ENCODE data around the gene RAB27B.
A peak's percentile ranks its signal among the peaks of the same experiment; 100 is the strongest.
"Not testable (repeated sequence)": the region's sequence is repeated elsewhere in the genome, so short reads cannot be mapped to it uniquely, and the experiment has no call there.

Gene RAB27B, protein sequence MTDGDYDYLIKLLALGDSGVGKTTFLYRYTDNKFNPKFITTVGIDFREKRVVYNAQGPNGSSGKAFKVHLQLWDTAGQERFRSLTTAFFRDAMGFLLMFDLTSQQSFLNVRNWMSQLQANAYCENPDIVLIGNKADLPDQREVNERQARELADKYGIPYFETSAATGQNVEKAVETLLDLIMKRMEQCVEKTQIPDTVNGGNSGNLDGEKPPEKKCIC

DNA sequence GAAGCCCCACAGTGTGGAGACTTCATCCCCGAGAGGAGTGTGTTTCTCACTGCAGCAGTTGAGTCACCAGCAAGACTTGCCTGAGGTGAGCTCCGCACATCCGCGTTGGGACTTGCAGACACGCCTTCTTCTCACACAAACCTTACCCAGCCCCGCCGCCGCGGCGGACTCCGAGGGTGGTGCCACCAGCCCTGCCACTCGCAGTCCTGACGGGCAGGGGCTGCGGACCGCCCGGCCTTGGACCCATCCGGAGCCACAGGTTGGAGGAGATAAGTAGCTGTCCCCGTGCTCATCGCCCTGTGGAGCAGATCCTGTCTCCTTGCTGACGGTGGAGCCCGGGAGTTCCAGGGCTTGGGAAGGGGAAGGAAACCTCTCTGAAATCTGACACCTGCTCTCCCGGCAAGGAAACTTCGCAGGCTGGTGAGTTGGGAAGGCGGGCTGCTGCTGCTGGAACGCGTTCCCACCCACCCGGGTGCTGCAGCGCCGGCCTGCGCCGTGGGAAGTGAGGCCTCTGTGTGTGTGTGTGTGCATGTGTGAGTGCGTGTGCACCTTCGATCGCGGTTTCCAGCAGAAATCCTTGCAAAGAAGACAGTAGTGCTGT, at the start of gene RAB27B:
Gene RAB27B (plus strand): TSS at position 197 of the 601 bp plus-strand sequence. CDS start 49,109 bp downstream, outside the sequence.
- peak; percentile 61 to 64 for DNase-seq

DNA sequence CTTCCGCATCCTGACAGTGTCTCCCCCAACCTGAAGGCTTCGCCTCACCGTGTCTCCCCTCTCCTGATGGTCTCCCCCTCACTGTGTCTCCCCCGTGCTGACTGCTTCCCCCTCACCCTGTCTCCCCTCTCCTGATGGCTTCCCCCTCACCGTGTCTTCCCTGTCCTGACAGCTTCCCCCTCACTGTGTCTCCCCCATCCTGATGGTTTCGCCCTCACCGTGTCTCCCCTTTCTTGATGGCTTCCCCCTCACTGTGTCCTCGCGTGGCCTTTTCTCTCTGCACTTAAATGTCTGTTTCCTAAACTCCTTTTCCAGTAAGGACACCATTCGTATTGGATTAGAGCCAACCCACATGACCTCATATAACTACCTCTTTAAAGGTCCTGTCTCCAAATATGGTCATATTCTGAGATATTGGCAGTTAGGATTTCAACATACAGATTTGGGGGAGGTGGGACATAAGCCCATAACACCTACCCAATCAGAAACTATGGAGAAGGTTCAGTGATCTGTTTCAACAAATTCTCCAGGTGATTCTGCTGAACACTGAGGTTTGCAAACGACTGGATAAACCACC, 47.9 kb upstream of the RAB27B start:
- DNase-seq = no peak

DNA sequence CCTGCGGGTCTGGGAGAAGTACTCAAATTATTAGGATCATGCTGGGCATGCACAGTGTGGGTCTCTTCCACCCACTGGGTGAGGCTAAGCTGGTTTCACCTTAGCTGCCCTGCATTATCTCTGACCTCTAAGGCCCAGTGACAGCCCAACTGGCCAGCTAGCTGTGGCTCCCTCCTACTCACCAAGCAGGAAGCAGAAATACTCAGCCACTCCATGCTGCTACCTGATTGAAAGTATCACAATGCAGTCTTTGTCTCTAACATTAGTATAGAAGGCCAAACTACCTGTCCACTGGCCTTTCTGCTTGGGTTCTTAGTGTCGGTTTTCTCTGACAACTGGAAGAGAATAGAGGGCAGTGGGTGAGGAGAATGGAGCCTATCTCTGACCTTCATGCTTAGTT, 47.3 kb upstream of the RAB27B start:
- DNase-seq = no peak

DNA sequence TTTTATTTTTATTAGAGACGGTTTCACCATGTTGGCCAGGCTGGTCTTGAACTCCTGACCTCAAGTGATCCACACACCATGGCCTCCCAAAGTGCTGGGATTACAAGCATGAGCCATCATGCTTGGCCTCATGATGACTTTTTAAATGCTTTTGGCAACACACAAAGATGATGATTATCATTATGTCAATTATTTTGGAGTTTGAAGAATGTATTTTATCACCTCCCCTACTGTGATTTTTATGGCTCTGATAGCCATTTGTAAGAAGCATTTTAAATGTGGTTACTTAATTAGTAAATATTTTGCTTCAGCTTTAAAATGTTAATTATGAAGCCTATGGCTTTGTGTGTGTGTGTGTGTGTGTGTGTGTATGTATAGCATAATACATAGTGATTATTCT, 45.1 kb upstream of the RAB27B start:
- no peak for DNase-seq

DNA sequence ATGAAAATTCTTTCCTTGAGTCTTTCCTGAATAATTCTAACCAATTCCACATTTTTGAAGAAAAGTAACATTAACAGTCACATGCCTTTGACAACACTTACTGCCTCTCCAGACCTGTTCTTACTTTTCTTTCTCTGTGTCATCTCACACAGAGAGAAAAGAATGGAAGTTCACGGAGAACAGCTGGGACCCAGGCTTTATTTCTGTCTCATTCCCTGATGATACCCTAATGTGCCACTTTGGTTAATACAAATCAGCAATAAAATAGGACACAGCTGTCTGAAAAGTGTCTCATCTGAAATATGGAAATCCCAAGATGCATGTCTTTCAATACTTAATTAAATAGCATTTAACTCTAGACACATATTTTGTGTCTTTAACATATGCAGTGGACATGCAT, 42.1 kb upstream of the RAB27B start:
- no peak for DNase-seq

DNA sequence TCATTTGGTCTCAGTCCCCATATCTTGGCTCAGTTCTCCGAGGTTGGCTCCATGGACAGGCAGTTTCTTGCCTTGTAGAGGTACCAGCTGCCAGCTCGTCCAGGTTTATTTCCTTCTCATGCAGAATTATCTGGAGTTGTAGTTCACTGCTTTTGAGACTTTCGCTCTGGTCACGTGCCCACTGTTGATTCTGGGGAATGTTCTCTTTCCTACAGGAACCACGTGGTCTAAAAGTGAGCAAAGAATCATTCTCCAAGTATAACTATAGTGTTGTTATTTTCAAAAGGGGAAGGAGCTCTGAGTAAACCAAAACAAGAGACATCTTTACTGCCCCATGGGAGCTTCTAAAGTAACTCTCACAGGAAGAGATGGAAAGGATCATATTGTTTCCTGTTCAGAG, 41.2 kb upstream of the RAB27B start:
- DNase-seq = no peak

DNA sequence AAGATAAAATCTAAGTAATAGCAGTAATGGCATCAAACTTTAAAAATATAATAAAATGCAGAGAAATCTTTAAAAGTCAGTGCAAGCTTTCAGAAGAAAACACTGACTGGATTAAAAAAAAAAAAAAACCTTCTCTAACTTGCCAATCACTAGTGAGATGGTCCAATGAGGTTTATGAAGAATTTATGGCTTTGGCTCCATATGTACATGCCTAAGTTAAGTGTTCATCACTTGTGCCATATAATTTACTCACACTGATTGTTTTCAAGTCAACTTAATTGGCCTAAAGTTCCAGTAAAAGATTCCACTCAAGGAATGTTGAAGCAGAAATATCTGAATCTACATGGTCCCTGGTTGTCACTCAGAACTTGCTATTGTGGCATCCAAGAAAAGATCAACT, 40.7 kb upstream of the RAB27B start:
- no peak for DNase-seq

DNA sequence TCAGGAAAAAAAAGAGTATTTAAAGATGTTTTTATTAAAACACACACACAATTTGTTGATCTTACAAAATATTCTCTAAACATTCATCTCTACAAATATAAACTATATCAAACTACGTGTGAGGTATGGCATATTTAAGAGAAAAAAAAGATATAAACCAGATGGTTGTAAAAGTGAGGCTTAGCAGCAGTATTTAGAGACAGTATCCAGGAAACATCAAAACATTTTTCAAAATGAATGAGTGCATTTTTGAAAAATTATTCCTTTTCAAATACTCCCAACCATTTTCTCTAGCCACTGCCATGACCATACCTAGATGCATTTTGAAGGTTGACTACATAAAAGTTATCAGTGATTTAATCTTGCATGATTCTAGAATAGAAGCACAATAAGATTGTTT, 38.2 kb upstream of the RAB27B start:
- DNase-seq = no peak

DNA sequence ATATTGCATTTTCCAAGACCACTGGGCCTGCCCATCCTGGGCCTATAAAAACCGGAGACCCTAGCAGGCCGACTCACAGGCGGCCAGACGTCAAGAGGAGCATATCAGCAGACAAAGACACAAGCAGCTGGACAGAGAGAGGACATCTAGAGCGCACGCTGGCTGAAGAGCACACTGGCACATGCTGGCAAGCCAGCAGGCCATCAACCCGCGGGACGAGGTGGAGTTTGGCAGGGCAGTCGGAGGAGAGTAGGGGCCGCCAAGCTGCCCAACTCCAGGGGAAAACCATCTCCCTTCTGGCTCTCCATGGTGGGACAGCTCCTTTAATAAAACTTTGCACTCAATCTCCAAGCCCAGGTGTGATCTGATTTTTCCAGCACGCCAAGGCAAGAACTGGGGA, 36.6 kb upstream of the RAB27B start:
- DNase-seq = no peak

DNA sequence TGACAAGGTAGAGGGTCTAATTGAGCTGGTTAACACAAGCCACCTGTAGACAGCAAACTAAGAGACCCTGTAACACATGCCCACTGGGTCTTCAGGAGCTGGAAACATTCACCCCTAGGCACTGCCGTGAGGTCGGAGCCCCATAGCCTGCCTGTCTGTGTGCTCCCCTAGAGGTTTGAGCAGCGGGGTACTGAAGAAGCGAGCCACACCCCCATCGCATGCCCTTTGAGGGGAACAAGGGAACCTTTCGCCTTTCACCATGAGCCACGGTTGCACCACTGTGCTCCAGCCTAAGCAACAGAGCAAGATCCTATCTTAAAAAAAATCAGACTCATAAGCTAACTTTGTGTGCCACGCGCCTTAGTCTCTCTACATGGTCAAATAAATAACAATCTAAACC, 36.2 kb upstream of the RAB27B start:
- no peak for DNase-seq

DNA sequence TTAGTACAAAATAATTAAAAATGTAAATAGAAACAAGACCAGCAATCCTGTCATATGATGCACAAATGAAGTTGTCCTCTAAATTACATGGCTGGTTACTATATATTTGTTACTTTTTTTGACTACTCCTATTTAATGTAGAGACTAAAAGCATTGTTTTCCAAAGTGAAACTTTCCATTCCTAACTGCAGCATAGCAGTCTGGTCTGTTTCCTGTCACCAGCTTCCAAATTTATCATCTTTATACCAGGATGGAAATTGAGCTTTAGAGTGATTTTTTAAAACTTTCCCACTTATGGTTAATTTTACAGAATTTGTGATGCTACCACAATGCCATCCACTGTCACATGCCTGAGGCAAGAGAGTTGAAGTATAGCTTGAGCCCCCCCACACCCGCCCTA, 33.5 kb upstream of the RAB27B start:
- no peak for DNase-seq

DNA sequence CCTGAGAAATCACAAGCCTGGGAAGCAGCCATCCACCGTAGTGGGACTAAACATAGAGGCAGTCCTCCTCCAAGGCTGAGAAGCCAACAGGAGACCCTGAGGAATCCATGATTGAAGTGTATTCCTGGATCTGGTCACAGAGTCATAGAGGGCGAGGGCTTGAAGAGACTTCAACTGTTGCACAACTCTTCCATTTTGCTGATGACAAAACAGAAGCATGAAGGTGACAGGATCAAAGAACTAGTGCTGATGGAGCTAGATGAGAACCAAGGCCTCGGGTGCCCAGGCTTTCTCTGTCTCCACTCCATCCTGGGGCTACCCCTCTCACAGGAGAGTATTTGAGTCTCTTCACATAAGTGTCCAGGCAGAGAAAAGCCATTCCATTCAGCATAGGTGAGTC, 30.1 kb upstream of the RAB27B start:
- no peak for DNase-seq

DNA sequence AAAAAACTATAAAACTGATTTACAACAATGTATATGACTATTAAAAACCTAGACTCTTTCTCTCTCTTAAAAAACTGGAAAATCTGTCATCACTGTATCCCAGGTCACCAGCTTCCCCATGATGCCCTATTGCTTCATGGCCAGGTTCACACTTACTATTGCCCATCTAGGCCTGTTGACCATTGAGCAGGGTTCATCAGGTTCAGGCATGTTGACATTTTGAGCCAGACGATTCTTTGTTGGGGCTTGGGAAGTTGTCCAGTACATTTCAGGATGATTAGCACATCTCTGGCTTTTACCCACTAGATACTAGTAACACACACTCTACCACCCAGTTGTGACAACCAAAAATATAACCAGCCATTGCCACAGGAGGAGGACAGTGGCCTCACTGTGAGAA, 26.9 kb upstream of the RAB27B start:
- no peak for DNase-seq

DNA sequence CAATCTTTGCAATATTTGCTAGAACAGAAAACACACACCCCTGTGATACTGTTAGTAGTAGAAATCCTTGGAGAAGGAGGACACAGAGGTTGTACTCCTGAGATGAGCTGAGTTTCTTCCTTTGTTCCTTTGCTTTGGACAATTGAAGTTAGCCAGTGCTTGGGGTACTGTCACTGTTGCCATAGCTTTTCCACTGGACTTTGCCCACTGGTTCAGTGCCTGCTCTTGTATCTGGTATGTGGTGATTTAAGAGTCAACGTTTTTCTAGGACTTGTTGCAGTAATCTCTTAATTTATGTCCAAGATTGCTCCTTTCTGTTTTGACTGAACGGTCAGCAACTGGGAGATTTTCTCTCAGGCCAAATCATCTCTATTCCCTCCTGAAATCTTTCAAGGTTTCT, 26.1 kb upstream of the RAB27B start:
- no peak for DNase-seq

DNA sequence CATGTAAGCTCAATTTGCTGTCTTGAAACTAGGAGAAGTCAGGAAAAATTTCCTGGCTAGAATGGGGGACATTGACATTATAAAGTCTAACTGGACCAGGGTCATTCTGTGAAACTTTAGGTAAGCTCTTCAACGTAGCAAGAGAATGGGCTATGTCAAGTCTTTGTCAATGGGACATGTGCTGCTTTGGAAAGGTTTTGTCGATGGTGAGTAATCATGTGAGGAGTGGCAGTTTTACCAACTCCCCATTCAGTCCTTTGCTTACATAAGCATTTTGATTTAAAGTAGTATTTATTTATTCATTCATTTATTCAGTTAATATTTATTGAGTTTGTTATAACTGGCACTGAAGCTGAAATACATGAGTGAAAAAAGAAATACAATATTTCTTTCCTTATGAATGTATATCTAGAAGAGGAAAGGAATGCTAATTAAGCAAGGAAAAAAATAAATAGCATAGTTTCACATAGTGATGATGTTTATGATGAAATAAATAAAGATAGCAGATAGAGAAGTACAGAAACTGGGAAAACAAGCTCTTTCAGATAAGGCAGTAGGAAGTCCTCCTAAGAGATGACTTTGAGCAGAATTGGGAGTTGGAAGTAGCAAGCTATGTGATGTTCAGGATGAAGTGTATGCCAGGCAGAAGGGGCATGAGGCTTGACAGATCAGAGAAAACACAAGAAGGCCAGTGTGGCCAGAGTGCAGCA, 25.4 kb upstream of the RAB27B start:
- no peak for DNase-seq

DNA sequence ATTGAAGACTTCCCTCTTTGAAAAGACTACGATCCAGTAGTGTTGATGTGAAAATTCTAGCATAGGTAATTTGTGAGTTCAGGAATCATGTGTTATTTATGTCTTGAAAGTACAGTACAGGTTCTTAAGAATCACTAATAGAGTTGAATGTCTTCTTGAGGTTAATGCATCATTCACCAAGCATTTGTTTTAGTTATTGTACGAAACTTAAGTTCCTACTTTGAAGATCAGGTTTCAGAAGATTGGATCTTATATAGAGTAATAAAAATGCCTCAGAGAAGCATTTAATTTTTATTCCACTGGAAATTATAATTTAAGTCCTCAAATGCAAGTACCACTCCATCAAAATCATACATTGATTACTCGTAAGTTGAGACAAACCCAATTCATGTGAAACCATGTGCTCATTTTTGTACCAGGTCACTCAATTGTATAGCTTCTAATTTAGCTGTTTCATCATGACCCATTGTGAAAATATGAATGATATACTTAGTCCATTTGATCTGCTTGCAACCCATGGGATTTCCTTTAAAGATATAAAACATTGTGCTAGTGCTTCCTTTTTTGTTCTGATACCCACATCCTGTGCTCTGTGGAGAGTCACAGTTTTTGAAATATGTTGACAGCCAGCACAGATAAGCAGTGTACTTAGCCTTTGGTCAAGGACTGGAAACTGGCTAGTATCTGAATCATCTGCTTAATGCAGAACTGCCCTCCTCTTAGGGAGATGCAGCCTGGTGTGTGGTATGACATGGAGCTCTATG, 22.5 kb upstream of the RAB27B start:
- DNase-seq = no peak

DNA sequence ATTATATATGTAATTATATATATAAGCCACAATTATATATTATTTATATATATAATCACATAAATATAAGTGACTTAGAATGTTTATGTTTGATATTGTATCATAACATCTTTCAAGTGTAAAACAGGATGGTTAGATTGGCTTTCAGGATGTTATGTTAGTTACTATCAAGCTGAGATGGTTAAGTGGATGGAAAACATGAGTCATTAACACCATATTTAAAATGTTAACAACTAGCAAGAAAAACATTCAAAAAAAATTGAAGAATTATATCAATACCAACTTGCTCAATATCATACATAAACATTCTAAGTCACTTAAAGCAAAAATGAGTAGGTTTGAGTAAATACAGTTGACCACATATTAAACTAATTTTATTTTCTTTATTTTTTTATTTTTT, 21.8 kb upstream of the RAB27B start:
- no peak for DNase-seq

DNA sequence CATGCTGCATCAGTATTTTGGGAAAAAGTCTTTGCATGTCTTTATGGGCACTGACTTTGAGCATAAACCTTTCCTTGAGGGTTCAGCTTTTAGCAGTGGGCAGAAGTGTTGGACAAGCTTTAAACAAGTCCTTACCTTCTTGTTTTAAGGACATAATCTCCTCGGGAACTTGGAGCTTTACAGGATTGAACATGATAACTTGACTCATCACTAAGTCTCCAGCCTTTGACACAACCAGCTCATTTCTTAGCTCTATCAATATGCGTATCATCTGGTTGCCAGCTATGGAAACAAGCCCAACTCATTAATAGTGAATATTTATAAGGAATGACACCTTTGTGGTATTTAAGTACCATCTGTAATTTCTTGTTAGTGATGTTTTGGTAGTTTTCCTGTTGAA, 21.0 kb upstream of the RAB27B start:
- DNase-seq = no peak

DNA sequence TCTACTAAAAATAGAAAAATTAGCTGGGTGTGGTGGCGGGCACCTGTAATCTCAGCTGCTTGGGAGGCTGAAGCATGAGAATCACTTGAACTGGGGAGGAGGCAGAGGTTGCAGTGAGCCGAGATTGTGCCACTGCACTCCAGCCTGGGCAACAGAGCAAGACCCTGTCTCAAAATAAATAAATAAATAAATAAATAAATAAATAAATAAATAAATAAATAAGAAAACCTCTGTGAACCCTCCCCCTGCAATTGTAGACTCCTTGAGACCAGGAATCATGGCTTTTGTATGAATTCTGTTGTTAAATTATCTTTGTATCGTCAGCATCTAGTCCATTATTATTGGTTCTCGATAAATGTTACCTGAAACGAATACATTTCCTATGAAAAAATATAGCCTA, 17.6 kb upstream of the RAB27B start:
- not testable (repeated sequence) for DNase-seq

DNA sequence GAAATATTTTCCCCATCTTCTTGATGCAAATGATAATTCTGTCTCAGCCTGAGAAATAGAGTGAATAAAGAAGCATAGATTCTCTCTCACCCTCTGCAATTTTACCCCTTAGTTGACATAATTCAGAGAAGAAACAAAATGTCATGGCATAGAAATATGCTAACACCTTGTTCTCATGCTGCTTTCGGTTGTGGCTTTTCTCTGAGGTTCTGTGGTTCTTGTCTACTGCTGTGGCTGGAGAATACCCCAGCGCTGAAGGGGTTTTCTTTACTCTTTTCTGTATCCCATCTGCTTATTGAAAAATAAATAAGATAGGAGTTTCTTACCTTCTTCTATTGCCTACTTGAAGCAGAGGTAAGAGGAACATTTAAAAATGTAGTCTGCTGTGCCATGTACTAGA, 15.4 kb upstream of the RAB27B start:
- no peak for DNase-seq

DNA sequence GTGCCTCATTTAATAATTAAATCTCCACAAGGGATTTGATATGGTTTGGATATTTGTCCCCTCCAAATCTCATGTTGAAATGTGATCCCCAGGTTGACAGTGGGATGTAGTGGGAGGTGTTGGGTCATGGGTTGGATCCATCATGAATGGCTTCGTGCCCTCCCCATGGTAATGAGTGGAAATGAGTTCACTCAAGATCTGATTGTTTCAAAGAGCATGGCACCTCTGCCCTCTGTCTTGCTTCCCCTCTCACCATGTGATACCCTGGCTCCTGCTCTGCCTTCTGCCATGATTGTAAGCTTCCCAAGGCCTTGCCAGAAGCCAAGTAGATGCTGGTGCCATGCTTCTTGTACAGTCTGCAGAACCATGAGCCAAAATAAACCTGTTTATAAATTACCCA, 15.0 kb upstream of the RAB27B start:
- no peak for DNase-seq

DNA sequence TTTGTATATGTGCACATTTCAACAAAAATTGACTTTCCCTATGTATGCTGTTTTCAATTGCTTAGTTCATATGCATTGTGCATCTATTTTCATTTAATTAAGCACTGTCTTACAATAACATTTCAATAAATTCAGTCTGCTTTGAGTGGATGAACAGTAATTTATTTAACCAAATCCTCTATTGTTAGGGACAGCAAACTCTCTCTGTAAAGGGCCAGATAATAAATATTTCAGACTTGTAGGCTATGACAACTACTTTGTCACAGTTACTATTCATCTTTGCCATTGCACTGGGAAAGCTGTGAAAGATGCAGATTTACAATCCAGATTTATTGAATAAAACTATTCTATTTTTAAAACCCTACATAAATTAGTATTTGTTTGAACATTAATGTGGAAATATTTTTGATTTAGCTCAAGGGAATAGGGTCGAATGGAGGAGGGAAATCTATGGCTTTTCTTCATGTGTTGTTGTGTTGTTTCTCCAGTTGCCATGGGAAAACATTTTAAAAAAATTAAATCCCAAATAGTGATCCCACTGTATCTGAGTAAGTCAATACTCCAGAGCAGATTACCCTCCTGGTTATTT, 14.2 kb upstream of the RAB27B start:
- DNase-seq = no peak

DNA sequence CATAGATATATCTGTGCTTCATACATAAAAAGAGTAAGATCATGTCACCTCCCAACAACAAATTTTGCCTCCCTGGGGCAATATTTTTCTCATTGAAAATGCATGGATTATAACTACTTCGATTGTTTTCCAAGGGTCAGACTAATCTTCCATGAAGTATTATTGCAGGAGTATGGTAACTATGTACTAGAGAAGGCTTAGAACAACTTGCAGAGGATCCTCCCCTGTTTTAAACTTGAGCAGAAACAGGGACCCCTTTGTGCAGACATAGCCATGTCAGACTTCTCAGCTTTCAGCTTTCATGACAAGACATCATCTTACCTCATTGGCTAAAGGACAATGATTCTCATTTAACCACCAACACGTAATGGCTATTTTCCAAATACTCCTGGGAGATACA, 13.2 kb upstream of the RAB27B start:
- DNase-seq = no peak
